Uterus (tissue), 2 donors: Measurements from ENCODE around the gene TBP.

Source experiments
- CTCF ChIP-seq, 4 experiments: fragments of 200-600 bp in 2 of 4; fragments of 450-650 bp in 2 of 4; sonication (generic) in 2 of 4; IDR thresholded peaks; one replicate each; pipeline ENCODE4 v1.5.1; 2016 to 2019; ENCODE audit warnings: antibody characterized with exemption in 4 of 4, mild to moderate bottlenecking in 2 of 4, moderate library complexity in 1 of 4
- POLR2A ChIP-seq, 2 donors: fragments of 450-650 bp; IDR thresholded peaks; one replicate each; pipeline ENCODE4 v1.6.1; 2016; ENCODE audit warnings: antibody characterized with exemption in 2 of 2, mild to moderate bottlenecking in 1 of 2, moderate library complexity in 1 of 2

- TF ChIP-seq CTCF (IDR thresholded peaks at IDR 0.05) (peak in 1 of 4 experiments; percentile 33), POLR2A (IDR thresholded peaks at IDR 0.05) (peak; percentile 25 to 50)
These were observed at the start of gene TBP for GRCh38 chr6:170554013-170554795.
